ENCODE data around the gene TBRG4. TPM values are rescaled to one million over a fixed set of nuclear protein-coding genes. Genes with fewer than 3 reads are reported as not detected.

TBRG4 gene
- total and polyA plus RNA-seq, 4 donors, result 14.4 to 41.8 (median 38.2) TPM

- no peak for ATAC-seq (ENCODE audit: low FRiP score)
- Histone ChIP-seq H3K9me3 (ENCODE audit: control insufficient read depth, low read length) (no peaks in the 10 kb centered on the region), H3K27me3 (ENCODE audit: control insufficient read depth in 1 of 2, insufficient read depth in 2 of 2, low read length in 1 of 2) (no peaks in the 10 kb centered on the region), H3K4me3 (ENCODE audit: low read length in 2 of 2) (no peak overlapping the region), H3K36me3 (ENCODE audit: control insufficient read depth in 1 of 2, insufficient read depth in 2 of 2, low read length in 1 of 2) (no peaks in the 10 kb centered on the region), H3K4me1 (ENCODE audit: control insufficient read depth in 1 of 2, insufficient read depth in 2 of 2, low read length in 2 of 2) (no peaks in the 10 kb centered on the region), H3K27ac (ENCODE audit: low read depth in 1 of 2, low read length in 2 of 2) (no peak overlapping the region)
- intact Hi-C loops (cut with DNase I), result loop anchor here in 1 of 2 donors (10.0 kb wide), 1 partner anchor 715 kb away; no protein-coding TSS in a partner anchor
- WGBS, 2 donors, result 78 to 80% methylated on average over 5 of the region's 5 CpGs
- peak; percentile 12 to 59 for DNase-seq
These were observed 38.1 kb upstream of the TBRG4 start for GRCh38 chr7:45149606-45150005.

- no peaks in the 10 kb centered on the region for H3K27me3 ChIP-seq (ENCODE audit: control insufficient read depth in 1 of 2, insufficient read depth in 2 of 2, low read length in 1 of 2)
- DNase-seq (no peak), ATAC-seq (ENCODE audit: low FRiP score) (no peak)
- intact Hi-C loops (cut with DNase I), result no loop called here
- no peak overlapping the region for H3K27ac ChIP-seq (ENCODE audit: low read depth in 1 of 2, low read length in 2 of 2)
- no peaks in the 10 kb centered on the region for H3K4me1 ChIP-seq (ENCODE audit: control insufficient read depth in 1 of 2, insufficient read depth in 2 of 2, low read length in 2 of 2)
- 72 to 81% methylated on average over 10 of the region's 10 CpGs for WGBS, 2 donors
- no peaks in the 10 kb centered on the region for H3K9me3 ChIP-seq (ENCODE audit: control insufficient read depth, low read length)
- H3K4me3 ChIP-seq (ENCODE audit: low read length in 2 of 2), result no peak overlapping the region
- no peaks in the 10 kb centered on the region for H3K36me3 ChIP-seq (ENCODE audit: control insufficient read depth in 1 of 2, insufficient read depth in 2 of 2, low read length in 1 of 2)
These were observed 37.1 kb upstream of the TBRG4 start for GRCh38 chr7:45148653-45148973.

GRCh38 chr7:45147858-45148652 is 36.6 kb upstream of the TBRG4 start:
- Histone ChIP-seq H3K9me3 (ENCODE audit: control insufficient read depth, low read length) (no peaks in the 10 kb centered on the region), H3K27ac (ENCODE audit: low read depth in 1 of 2, low read length in 2 of 2) (no peak overlapping the region), H3K27me3 (ENCODE audit: control insufficient read depth in 1 of 2, insufficient read depth in 2 of 2, low read length in 1 of 2) (no peaks in the 10 kb centered on the region), H3K4me3 (ENCODE audit: low read length in 2 of 2) (no peak overlapping the region), H3K36me3 (ENCODE audit: control insufficient read depth in 1 of 2, insufficient read depth in 2 of 2, low read length in 1 of 2) (no peaks in the 10 kb centered on the region), H3K4me1 (ENCODE audit: control insufficient read depth in 1 of 2, insufficient read depth in 2 of 2, low read length in 2 of 2) (no peaks in the 10 kb centered on the region)
- peak; percentile 46 to 75 for DNase-seq
- WGBS, 2 donors, result 43 to 54% methylated on average over 32 of the region's 32 CpGs
- ATAC-seq (ENCODE audit: low FRiP score), result peak; percentile 60
- intact Hi-C loops (cut with DNase I), result no loop called here

- Histone ChIP-seq H3K4me1 (ENCODE audit: control insufficient read depth in 1 of 2, insufficient read depth in 2 of 2, low read length in 2 of 2) (no peaks in the 10 kb centered on the region), H3K4me3 (ENCODE audit: low read length in 2 of 2) (no peak overlapping the region), H3K27ac (ENCODE audit: low read depth in 1 of 2, low read length in 2 of 2) (no peak overlapping the region), H3K27me3 (ENCODE audit: control insufficient read depth in 1 of 2, insufficient read depth in 2 of 2, low read length in 1 of 2) (no peaks in the 10 kb centered on the region), H3K36me3 (ENCODE audit: control insufficient read depth in 1 of 2, insufficient read depth in 2 of 2, low read length in 1 of 2) (no peaks in the 10 kb centered on the region), H3K9me3 (ENCODE audit: control insufficient read depth, low read length) (no peaks in the 10 kb centered on the region)
- ATAC-seq (ENCODE audit: low FRiP score), result no peak
- intact Hi-C loops (cut with DNase I), result no loop called here
- DNase-seq, result peak; percentile 25 to 57
- 78 to 83% methylated on average over 19 of the region's 19 CpGs for whole genome bisulfite sequencing, 2 donors
These were observed 35.3 kb upstream of the TBRG4 start for GRCh38 chr7:45146531-45147379.

GRCh38 chr7:45145881-45146280 is 34.4 kb upstream of the TBRG4 start:
- Histone ChIP-seq H3K27me3 (ENCODE audit: control insufficient read depth in 1 of 2, insufficient read depth in 2 of 2, low read length in 1 of 2) (no peaks in the 10 kb centered on the region), H3K9me3 (ENCODE audit: control insufficient read depth, low read length) (no peaks in the 10 kb centered on the region), H3K27ac (ENCODE audit: low read depth in 1 of 2, low read length in 2 of 2) (no peak overlapping the region), H3K36me3 (ENCODE audit: control insufficient read depth in 1 of 2, insufficient read depth in 2 of 2, low read length in 1 of 2) (no peaks in the 10 kb centered on the region), H3K4me3 (ENCODE audit: low read length in 2 of 2) (no peak overlapping the region), H3K4me1 (ENCODE audit: control insufficient read depth in 1 of 2, insufficient read depth in 2 of 2, low read length in 2 of 2) (no peaks in the 10 kb centered on the region)
- WGBS, 2 donors, result 80 to 91% methylated on average over 7 of the region's 7 CpGs
- no peak for ATAC-seq (ENCODE audit: low FRiP score)
- peak in 1 of 2 donors; percentile 47 for DNase-seq
- intact Hi-C loops (cut with DNase I), result no loop called here

- DNase-seq (peak; percentile 1 to 4), ATAC-seq (ENCODE audit: low FRiP score) (no peak)
- H3K27ac ChIP-seq (ENCODE audit: low read depth in 1 of 2, low read length in 2 of 2), result no peak overlapping the region
These were observed 32.1 kb upstream of the TBRG4 start for GRCh38 chr7:45143616-45144015.

GRCh38 chr7:45140827-45141226 is 29.3 kb upstream of the TBRG4 start:
- WGBS, 2 donors, result 77 to 87% methylated on average over 4 of the region's 4 CpGs
- H3K4me3 ChIP-seq (ENCODE audit: low read length in 2 of 2), result no peak overlapping the region
- H3K27ac ChIP-seq (ENCODE audit: low read depth in 1 of 2, low read length in 2 of 2), result no peak overlapping the region
- intact Hi-C loops (cut with DNase I), result no loop called here
- no peaks in the 10 kb centered on the region for H3K36me3 ChIP-seq (ENCODE audit: control insufficient read depth in 1 of 2, insufficient read depth in 2 of 2, low read length in 1 of 2)
- H3K9me3 ChIP-seq (ENCODE audit: control insufficient read depth, low read length), result no peaks in the 10 kb centered on the region
- peak in 1 of 2 donors; percentile 12 for DNase-seq
- H3K4me1 ChIP-seq (ENCODE audit: control insufficient read depth in 1 of 2, insufficient read depth in 2 of 2, low read length in 2 of 2), result no peaks in the 10 kb centered on the region
- H3K27me3 ChIP-seq (ENCODE audit: control insufficient read depth in 1 of 2, insufficient read depth in 2 of 2, low read length in 1 of 2), result no peaks in the 10 kb centered on the region
- no peak for ATAC-seq (ENCODE audit: low FRiP score)

More at GRCh38 chr7:45143616-45144015, 32.1 kb upstream of the TBRG4 start:
- Histone ChIP-seq H3K36me3 (ENCODE audit: control insufficient read depth in 1 of 2, insufficient read depth in 2 of 2, low read length in 1 of 2) (no peaks in the 10 kb centered on the region), H3K27me3 (ENCODE audit: control insufficient read depth in 1 of 2, insufficient read depth in 2 of 2, low read length in 1 of 2) (no peaks in the 10 kb centered on the region), H3K4me1 (ENCODE audit: control insufficient read depth in 1 of 2, insufficient read depth in 2 of 2, low read length in 2 of 2) (no peaks in the 10 kb centered on the region), H3K9me3 (ENCODE audit: control insufficient read depth, low read length) (no peaks in the 10 kb centered on the region), H3K4me3 (ENCODE audit: low read length in 2 of 2) (no peak overlapping the region)
- intact Hi-C loops (cut with DNase I), result no loop called here
- 87 to 90% methylated on average over 4 of the region's 4 CpGs for WGBS, 2 donors

GRCh38 chr7:45138433-45139267 is 27.2 kb upstream of the TBRG4 start:
- no peak for DNase-seq
- no peaks in the 10 kb centered on the region for H3K9me3 ChIP-seq (ENCODE audit: control insufficient read depth, low read length)
- ATAC-seq (ENCODE audit: low FRiP score), result no peak
- no peak overlapping the region for H3K27ac ChIP-seq (ENCODE audit: low read depth in 1 of 2, low read length in 2 of 2)
- WGBS, 2 donors, result 77 to 80% methylated on average over 10 of the region's 10 CpGs
- H3K4me3 ChIP-seq (ENCODE audit: low read length in 2 of 2), result no peak overlapping the region
- H3K4me1 ChIP-seq (ENCODE audit: control insufficient read depth in 1 of 2, insufficient read depth in 2 of 2, low read length in 2 of 2), result no peaks in the 10 kb centered on the region
- no peaks in the 10 kb centered on the region for H3K27me3 ChIP-seq (ENCODE audit: control insufficient read depth in 1 of 2, insufficient read depth in 2 of 2, low read length in 1 of 2)
- intact Hi-C loops (cut with DNase I), result loop anchor here (5.0 to 10.0 kb wide), 4 partner anchors 166 to 554 kb away; partner anchors contain the start of gene TMED4 (in 1 of the 2)
- no peaks in the 10 kb centered on the region for H3K36me3 ChIP-seq (ENCODE audit: control insufficient read depth in 1 of 2, insufficient read depth in 2 of 2, low read length in 1 of 2)

Measured in aorta (tissue), 5 donors.